GM23338 (cell line): ENCODE results near the gene CRTC3. TPM values are rescaled to one million over a fixed set of nuclear protein-coding genes. Genes with fewer than 3 reads are reported as not detected.

Experiments used
- ATAC-seq: fragments of 200-7000 bp; cut with Tn5 transposase; 3 replicates; pipeline ENCODE4 v1.9.1; 2020
- DNase-seq: peaks from one replicate; pipeline ENCODE4 v3.0.0-alpha.2; 2015; ENCODE audit warnings: low spot score
- H2AFZ ChIP-seq: fragments of 200-600 bp; sonication (generic); 2 replicates; pipeline ENCODE4 v1.8.0; 2016; ENCODE audit warnings: antibody characterized with exemption, mild to moderate bottlenecking, moderate library complexity
- H3F3A ChIP-seq: fragments of 200-600 bp; sonication (generic); replicated peaks from 2 replicates; pipeline ENCODE4 v1.8.0; 2017; ENCODE audit warnings: antibody characterized with exemption, mixed run types, low read depth
- H3K27ac ChIP-seq: fragments of 200-600 bp; sonication (generic); 2 replicates; pipeline ENCODE4 v1.6.1; 2016; ENCODE audit warnings: low read depth
- H3K27me3 ChIP-seq: fragments of 200-600 bp; sonication (generic); 2 replicates; pipeline ENCODE4 v1.8.0; 2016; ENCODE audit warnings: mild to moderate bottlenecking, mixed run types, moderate library complexity; ENCODE audit not compliant: insufficient read depth
- H3K36me3 ChIP-seq: fragments of 200-600 bp; sonication (generic); 2 replicates; pipeline ENCODE4 v1.8.0; 2016; ENCODE audit warnings: mild to moderate bottlenecking; ENCODE audit not compliant: insufficient read depth
- H3K4me1 ChIP-seq: fragments of 200-600 bp; sonication (generic); 2 replicates; pipeline ENCODE4 v1.8.0; 2016; ENCODE audit warnings: mild to moderate bottlenecking, moderate library complexity; ENCODE audit not compliant: insufficient read depth
- H3K4me2 ChIP-seq: fragments of 200-600 bp; sonication (generic); 2 replicates; pipeline ENCODE4 v1.7.1; 2017; ENCODE audit warnings: mixed run types
- H3K4me3 ChIP-seq: fragments of 200-600 bp; sonication (generic); 2 replicates; pipeline ENCODE4 v1.6.1; 2016; ENCODE audit warnings: mixed run types
- H3K79me2 ChIP-seq: fragments of 200-600 bp; sonication (generic); replicated peaks from 2 replicates; pipeline ENCODE4 v1.8.0; 2017; ENCODE audit warnings: mild to moderate bottlenecking; ENCODE audit not compliant: insufficient read depth
- H3K9me2 ChIP-seq: fragments of 200-600 bp; sonication (generic); 2 replicates; pipeline ENCODE4 v1.8.0; 2017; ENCODE audit not compliant: insufficient read depth
- H4K20me1 ChIP-seq: fragments of 200-600 bp; sonication (generic); replicated peaks from 2 replicates; pipeline ENCODE4 v1.8.0; 2017; ENCODE audit warnings: mild to moderate bottlenecking; ENCODE audit not compliant: insufficient read depth
- H3K27ac Mint-ChIP-seq: 2 replicates; pipeline ENCODE4 v1.8.0; 2020; ENCODE audit warnings: inconsistent platforms, mild to moderate bottlenecking, moderate library complexity, mixed read lengths
- H3K27me3 Mint-ChIP-seq: 3 replicates; pipeline ENCODE4 v1.8.0; 2022; ENCODE audit warnings: low read depth, mild to moderate bottlenecking, moderate library complexity, mixed read lengths, inconsistent platforms; ENCODE audit not compliant: insufficient read depth, poor library complexity
- H3K36me3 Mint-ChIP-seq: 3 replicates; pipeline ENCODE4 v1.8.0; 2021; ENCODE audit warnings: low read depth, mild to moderate bottlenecking, inconsistent platforms, moderate library complexity, mixed read lengths
- H3K4me1 Mint-ChIP-seq: 3 replicates; pipeline ENCODE4 v1.8.0; 2020; ENCODE audit warnings: mild to moderate bottlenecking, inconsistent platforms, mixed read lengths
- H3K4me3 Mint-ChIP-seq: 3 replicates; pipeline ENCODE4 v1.8.0; 2021; ENCODE audit warnings: moderate library complexity, mild to moderate bottlenecking, inconsistent platforms, mixed read lengths
- H3K9me3 Mint-ChIP-seq: 3 replicates; pipeline ENCODE4 v1.8.0; 2020; ENCODE audit warnings: moderate library complexity, mild to moderate bottlenecking, inconsistent platforms, mixed read lengths
- CREB1 ChIP-seq: fragments of 250-450 bp; sonication (Bioruptor Pico); IDR thresholded peaks from 2 replicates; pipeline ENCODE4 v1.5.0; 2020; ENCODE audit warnings: low read depth, mild to moderate bottlenecking, moderate library complexity
- CTCF ChIP-seq, 2 experiments: fragments of 200-600 bp in 1 of 2; sonication (generic) in 1 of 2; conservative IDR thresholded peaks; 2 replicates each; pipeline versions ENCODE4 v1.5.1 to v1.6.1; 2016 to 2017; ENCODE audit warnings: antibody characterized with exemption in 2 of 2, low read depth in 2 of 2, mild to moderate bottlenecking in 2 of 2, moderate library complexity in 1 of 2
- EZH2 ChIP-seq: fragments of 200-600 bp; sonication (generic); IDR thresholded peaks from one replicate; pipeline ENCODE4 v1.8.0; 2017; ENCODE audit warnings: antibody characterized with exemption, mild to moderate bottlenecking, low read depth; ENCODE audit not compliant: unreplicated experiment
- polyA plus RNA-seq: library from polyadenylated mRNA; unstranded; fragments of >200 nt; fragmentation: Nextera tagmentation; extraction: Ambion mirVana; gene quantifications from 2 replicates; pipeline ENCODE4 v1.2.1, GENCODE V29; 2016
- total RNA-seq: library from RNA; depleted of rRNA; stranded (reverse); fragments of >200 nt; shearing (Covaris generic); gene quantifications from 2 replicates; pipeline ENCODE4 v1.2.3, GENCODE V29; 2014
- TF ChIP-seq, protein P1 (sequence below): fragments of 250-450 bp; sonication (Bioruptor Pico); IDR thresholded peaks from 2 replicates; pipeline ENCODE4 v1.5.0; 2020; ENCODE audit warnings: mild to moderate bottlenecking, moderate library complexity

The CRTC3 gene
- total and polyA plus RNA-seq, 2 experiments from 2014 or later = 2.8 to 3.8 TPM

DNA sequence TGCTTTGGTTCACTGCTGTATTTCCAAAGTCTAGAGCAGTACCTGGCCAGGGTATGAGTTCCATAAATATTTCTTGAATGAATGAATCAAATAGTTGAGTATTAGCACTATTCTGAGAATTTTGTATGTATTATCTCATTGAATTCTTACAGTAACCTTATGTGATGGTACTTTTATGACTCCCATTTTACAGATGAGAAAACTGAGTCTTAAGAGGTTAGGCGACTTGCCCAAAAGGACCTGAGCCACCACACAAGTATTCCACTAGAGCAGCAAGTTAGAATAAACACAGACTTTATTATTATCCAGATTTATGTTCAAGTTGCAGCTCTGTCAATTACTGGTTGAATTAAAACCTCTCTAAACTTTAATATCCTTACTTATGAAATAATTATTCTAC, 29.4 kb downstream of the CRTC3 start:
- H3F3A ChIP-seq = no peaks in the 10 kb centered on the region
- H3K36me3 ChIP-seq = no peaks in the 10 kb centered on the region
- TF ChIP-seq CREB1 (no peak), CTCF (conservative IDR thresholded peaks at IDR 0.05; ENCODE audit: low read depth in 2 of 2) (no peak)
- TF ChIP-seq, protein P1, sequence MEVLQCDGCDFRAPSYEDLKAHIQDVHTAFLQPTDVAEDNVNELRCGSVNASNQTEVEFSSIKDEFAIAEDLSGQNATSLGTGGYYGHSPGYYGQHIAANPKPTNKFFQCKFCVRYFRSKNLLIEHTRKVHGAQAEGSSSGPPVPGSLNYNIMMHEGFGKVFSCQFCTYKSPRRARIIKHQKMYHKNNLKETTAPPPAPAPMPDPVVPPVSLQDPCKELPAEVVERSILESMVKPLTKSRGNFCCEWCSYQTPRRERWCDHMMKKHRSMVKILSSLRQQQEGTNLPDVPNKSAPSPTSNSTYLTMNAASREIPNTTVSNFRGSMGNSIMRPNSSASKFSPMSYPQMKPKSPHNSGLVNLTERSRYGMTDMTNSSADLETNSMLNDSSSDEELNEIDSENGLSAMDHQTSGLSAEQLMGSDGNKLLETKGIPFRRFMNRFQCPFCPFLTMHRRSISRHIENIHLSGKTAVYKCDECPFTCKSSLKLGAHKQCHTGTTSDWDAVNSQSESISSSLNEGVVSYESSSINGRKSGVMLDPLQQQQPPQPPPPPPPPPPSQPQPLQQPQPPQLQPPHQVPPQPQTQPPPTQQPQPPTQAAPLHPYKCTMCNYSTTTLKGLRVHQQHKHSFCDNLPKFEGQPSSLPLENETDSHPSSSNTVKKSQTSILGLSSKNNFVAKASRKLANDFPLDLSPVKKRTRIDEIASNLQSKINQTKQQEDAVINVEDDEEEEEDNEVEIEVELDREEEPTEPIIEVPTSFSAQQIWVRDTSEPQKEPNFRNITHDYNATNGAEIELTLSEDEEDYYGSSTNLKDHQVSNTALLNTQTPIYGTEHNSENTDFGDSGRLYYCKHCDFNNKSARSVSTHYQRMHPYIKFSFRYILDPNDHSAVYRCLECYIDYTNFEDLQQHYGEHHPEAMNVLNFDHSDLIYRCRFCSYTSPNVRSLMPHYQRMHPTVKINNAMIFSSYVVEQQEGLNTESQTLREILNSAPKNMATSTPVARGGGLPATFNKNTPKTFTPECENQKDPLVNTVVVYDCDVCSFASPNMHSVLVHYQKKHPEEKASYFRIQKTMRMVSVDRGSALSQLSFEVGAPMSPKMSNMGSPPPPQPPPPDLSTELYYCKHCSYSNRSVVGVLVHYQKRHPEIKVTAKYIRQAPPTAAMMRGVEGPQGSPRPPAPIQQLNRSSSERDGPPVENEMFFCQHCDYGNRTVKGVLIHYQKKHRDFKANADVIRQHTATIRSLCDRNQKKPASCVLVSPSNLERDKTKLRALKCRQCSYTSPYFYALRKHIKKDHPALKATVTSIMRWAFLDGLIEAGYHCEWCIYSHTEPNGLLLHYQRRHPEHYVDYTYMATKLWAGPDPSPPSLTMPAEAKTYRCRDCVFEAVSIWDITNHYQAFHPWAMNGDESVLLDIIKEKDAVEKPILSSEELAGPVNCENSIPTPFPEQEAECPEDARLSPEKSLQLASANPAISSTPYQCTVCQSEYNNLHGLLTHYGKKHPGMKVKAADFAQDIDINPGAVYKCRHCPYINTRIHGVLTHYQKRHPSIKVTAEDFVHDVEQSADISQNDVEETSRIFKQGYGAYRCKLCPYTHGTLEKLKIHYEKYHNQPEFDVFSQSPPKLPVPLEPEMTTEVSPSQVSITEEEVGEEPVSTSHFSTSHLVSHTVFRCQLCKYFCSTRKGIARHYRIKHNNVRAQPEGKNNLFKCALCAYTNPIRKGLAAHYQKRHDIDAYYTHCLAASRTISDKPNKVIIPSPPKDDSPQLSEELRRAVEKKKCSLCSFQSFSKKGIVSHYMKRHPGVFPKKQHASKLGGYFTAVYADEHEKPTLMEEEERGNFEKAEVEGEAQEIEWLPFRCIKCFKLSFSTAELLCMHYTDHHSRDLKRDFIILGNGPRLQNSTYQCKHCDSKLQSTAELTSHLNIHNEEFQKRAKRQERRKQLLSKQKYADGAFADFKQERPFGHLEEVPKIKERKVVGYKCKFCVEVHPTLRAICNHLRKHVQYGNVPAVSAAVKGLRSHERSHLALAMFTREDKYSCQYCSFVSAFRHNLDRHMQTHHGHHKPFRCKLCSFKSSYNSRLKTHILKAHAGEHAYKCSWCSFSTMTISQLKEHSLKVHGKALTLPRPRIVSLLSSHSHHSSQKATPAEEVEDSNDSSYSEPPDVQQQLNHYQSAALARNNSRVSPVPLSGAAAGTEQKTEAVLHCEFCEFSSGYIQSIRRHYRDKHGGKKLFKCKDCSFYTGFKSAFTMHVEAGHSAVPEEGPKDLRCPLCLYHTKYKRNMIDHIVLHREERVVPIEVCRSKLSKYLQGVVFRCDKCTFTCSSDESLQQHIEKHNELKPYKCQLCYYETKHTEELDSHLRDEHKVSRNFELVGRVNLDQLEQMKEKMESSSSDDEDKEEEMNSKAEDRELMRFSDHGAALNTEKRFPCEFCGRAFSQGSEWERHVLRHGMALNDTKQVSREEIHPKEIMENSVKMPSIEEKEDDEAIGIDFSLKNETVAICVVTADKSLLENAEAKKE (CRISPR knock-in tag) = no peak
- no peak overlapping the region for H3K4me2 ChIP-seq
- H3K4me1 ChIP-seq = no peaks in the 10 kb centered on the region; the same call in 1 of the 2 replicates
- H3K36me3 Mint-ChIP-seq = no peaks in the 10 kb centered on the region
- H3K27ac ChIP-seq = no peak overlapping the region
- no peaks in the 10 kb centered on the region for H3K79me2 ChIP-seq
- H3K4me3 Mint-ChIP-seq = no peak overlapping the region
- H3K4me1 Mint-ChIP-seq = peaks cover 23% of the 10 kb centered on the region
- H3K27me3 Mint-ChIP-seq = no peaks in the 10 kb centered on the region
- H4K20me1 ChIP-seq = no peaks in the 10 kb centered on the region
- H3K27me3 ChIP-seq = no peaks in the 10 kb centered on the region
- no peak overlapping the region for H2AFZ ChIP-seq
- no peak overlapping the region for H3K27ac Mint-ChIP-seq
- H3K4me3 ChIP-seq = no peak overlapping the region
- ATAC-seq (no peak), DNase-seq (no peak)
- H3K9me2 ChIP-seq = no peaks in the 10 kb centered on the region
- no peaks in the 10 kb centered on the region for H3K9me3 Mint-ChIP-seq

- no peaks in the 10 kb centered on the region for H3K79me2 ChIP-seq
- H3K4me1 Mint-ChIP-seq = peaks cover 23% of the 10 kb centered on the region
- H3K4me2 ChIP-seq = no peak overlapping the region
- H3K4me3 ChIP-seq = no peak overlapping the region
- no peak for TF ChIP-seq EZH2
- no peaks in the 10 kb centered on the region for H3K36me3 ChIP-seq
- no peak overlapping the region for H3K27ac ChIP-seq
- no peak overlapping the region for H3K27ac Mint-ChIP-seq
- no peak overlapping the region for H3K4me3 Mint-ChIP-seq
- no peaks in the 10 kb centered on the region for H3K36me3 Mint-ChIP-seq
- DNase-seq = no peak
- H2AFZ ChIP-seq = no peak overlapping the region
- H3K27me3 Mint-ChIP-seq = no peaks in the 10 kb centered on the region
- no peaks in the 10 kb centered on the region for H3K9me3 Mint-ChIP-seq
- H4K20me1 ChIP-seq = no peaks in the 10 kb centered on the region
- ATAC-seq = no peak
- no peaks in the 10 kb centered on the region; the same call in 1 of the 2 replicates for H3K4me1 ChIP-seq
- no peaks in the 10 kb centered on the region for H3K27me3 ChIP-seq
- H3K9me2 ChIP-seq = no peaks in the 10 kb centered on the region
- no peaks in the 10 kb centered on the region for H3F3A ChIP-seq
Measured at GRCh38 chr15:90560229-90560776, 30.6 kb downstream of the CRTC3 start.
